Chondrocyte (in vitro differentiated cells): ENCODE results near the gene EXOC6. TPM values are rescaled to one million over a fixed set of nuclear protein-coding genes. Genes with fewer than 3 reads are reported as not detected.

Experiments used
- DNase-seq: peaks from one replicate; pipeline ENCODE4 v3.0.0; 2021; ENCODE audit warnings: mixed read lengths, low spot score
- H3K27ac Mint-ChIP-seq: one replicate; pipeline ENCODE4 v1.8.0; 2021; ENCODE audit warnings: mild to moderate bottlenecking, moderate library complexity, mixed read lengths; ENCODE audit not compliant: unreplicated experiment
- H3K27me3 Mint-ChIP-seq: 2 replicates; pipeline ENCODE4 v1.8.0; 2021; ENCODE audit warnings: low read depth, mixed read lengths
- H3K36me3 Mint-ChIP-seq: 2 replicates; pipeline ENCODE4 v1.8.0; 2021; ENCODE audit warnings: low read depth, mixed read lengths
- H3K4me1 Mint-ChIP-seq: 2 replicates; pipeline ENCODE4 v1.8.0; 2021; ENCODE audit warnings: low read depth, mild to moderate bottlenecking, mixed read lengths
- H3K4me3 Mint-ChIP-seq: one replicate; pipeline ENCODE4 v1.8.0; 2021; ENCODE audit warnings: mild to moderate bottlenecking, moderate library complexity, mixed read lengths; ENCODE audit not compliant: unreplicated experiment
- H3K9me3 Mint-ChIP-seq: 2 replicates; pipeline ENCODE4 v1.8.0; 2021; ENCODE audit warnings: low read depth, mixed read lengths
- CTCF ChIP-seq: fragments of 200-600 bp; sonication (generic); IDR thresholded peaks from 2 replicates; pipeline ENCODE4 v1.5.0; 2021; ENCODE audit warnings: antibody characterized with exemption, mild to moderate bottlenecking, moderate library complexity
- total RNA-seq: library from RNA; stranded (reverse); gene quantifications from 3 replicates; pipeline ENCODE4 v1.2.1, GENCODE V29; 2021

The EXOC6 gene
- total RNA-seq, 1 donor from 2014 or later = 7.2 TPM

DNA sequence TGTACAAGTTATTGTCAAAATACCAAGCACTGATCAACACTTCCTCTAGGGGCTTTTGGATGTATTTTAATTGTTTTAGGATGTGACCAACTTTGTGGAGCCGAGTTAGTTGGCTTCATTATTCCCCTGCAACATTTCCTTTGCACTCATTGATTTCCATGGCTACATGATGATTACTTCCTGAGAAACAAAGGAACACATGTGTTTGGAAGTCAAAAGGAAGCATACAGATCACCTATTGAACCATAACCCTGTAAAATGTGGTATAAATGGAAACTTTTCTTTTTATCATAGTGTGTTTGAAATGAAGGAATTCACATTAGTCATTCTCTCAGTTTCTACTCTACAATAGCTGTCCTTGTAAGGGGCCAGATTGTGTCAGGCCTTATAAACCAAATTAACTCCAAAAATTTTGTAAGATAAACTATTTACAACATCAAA, 32.2 kb upstream of the EXOC6 start:
- H3K36me3 Mint-ChIP-seq = no peaks in the 10 kb centered on the region
- DNase-seq = no peak
- H3K27ac Mint-ChIP-seq = no peak overlapping the region
- H3K27me3 Mint-ChIP-seq = no peaks in the 10 kb centered on the region
- no peak for TF ChIP-seq CTCF
- no peak overlapping the region for H3K4me3 Mint-ChIP-seq
- no peaks in the 10 kb centered on the region for H3K4me1 Mint-ChIP-seq
- H3K9me3 Mint-ChIP-seq = no peaks in the 10 kb centered on the region

DNA sequence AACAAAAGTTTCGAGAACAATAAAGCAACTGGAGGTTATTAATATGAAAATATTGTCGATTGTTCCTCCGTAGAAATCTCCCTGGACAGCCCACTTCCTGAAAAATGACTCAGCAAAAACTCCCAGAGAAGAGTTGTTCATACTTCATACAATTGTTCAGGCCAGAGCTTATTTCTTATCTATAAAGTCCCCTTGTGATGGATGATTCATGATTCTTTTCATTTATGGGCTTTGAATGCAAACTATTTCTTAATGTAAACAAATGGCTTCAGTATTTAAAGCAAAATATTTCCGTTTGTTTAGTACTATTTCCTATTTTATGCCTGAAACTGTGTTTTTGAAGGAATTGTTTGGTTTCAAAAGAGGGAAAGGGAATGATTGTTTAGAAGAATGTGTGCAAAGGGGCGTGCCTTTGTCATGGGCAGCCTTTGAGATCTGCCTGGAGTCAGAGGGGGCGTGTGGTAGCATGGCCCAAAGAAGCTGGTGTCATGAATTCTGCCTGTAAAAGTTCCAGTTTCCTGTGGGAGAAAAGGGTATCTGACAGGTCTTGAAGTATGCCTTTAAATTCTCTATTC, 26.2 kb upstream of the EXOC6 start:
- Mint-ChIP-seq H3K27ac (peak overlapping the region; percentile 94), H3K27me3 (no peaks in the 10 kb centered on the region), H3K4me3 (peak overlapping the region; percentile 14), H3K9me3 (no peaks in the 10 kb centered on the region), H3K36me3 (no peaks in the 10 kb centered on the region), H3K4me1 (peaks cover 13% of the 10 kb centered on the region)
- DNase-seq = no peak
- no peak for TF ChIP-seq CTCF

DNA sequence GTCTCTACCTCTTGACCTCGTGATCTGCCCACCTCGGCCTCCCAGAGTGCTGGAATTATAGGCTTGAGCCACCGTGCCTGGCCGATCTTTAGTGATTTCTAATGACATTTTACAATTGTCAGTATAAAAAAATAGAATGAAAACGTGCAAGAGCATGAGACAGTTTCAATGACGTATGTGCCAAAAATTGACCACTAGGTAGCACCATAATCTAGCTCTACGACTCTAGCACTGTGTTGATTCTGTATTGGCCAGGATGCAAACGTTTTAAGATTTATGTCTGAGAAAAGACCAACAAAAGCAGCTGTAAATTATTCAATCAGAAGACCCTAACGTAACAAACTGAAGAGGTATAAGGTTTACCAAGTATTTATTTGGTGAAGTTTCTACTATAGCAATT, 25.4 kb upstream of the EXOC6 start:
- Mint-ChIP-seq H3K9me3 (no peaks in the 10 kb centered on the region), H3K36me3 (no peaks in the 10 kb centered on the region), H3K27me3 (no peaks in the 10 kb centered on the region), H3K4me1 (peaks cover 13% of the 10 kb centered on the region), H3K27ac (peak overlapping the region; percentile 94), H3K4me3 (no peak overlapping the region)
- no peak for DNase-seq
- TF ChIP-seq CTCF = peak; percentile 66

DNA sequence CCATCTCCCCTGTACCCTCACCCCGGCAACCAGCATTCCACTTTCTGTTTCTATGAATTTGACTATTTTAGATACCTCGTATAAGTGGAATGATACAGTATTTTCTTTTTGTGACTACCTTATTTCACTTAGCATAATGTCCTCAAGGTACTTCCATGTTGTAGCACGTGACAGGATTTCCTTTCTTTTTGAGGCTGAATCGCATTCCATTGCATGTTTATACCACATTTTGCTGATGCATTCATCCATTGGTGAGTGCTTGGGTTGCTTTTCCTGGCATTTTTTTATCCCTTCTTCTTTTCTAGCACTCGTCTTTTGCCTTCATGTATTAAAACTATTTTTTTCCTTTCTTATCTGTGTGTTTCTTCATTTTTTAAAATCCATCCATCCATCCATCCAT, 22.3 kb upstream of the EXOC6 start:
- TF ChIP-seq CTCF = no peak
- H3K36me3 Mint-ChIP-seq = no peaks in the 10 kb centered on the region
- DNase-seq = no peak
- H3K4me3 Mint-ChIP-seq = no peak overlapping the region
- H3K4me1 Mint-ChIP-seq = peaks cover 13% of the 10 kb centered on the region
- H3K27ac Mint-ChIP-seq = no peak overlapping the region
- H3K27me3 Mint-ChIP-seq = no peaks in the 10 kb centered on the region
- H3K9me3 Mint-ChIP-seq = no peaks in the 10 kb centered on the region

DNA sequence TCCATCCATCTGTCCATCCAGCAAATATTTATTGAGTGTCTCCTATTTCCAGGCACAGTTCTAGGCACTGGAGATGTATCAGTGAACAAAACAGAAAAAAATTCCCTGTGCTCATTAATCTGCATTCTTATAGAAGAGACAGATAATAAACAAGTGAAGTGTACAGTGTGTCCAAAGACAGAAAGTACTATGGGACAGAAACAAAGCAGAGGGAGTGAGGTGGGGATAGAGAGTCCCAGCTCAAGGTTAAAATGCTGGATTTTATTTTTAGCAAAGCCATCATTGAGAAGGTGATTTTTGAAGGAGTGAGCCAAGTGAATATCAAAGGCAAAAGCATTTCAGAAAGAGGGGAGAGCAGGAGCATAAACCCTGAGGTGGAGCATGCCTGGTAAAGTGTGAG, 21.8 kb upstream of the EXOC6 start:
- no peaks in the 10 kb centered on the region for H3K27me3 Mint-ChIP-seq
- H3K4me3 Mint-ChIP-seq = no peak overlapping the region
- DNase-seq = no peak
- H3K36me3 Mint-ChIP-seq = no peaks in the 10 kb centered on the region
- peaks cover 11% of the 10 kb centered on the region for H3K4me1 Mint-ChIP-seq
- no peak overlapping the region for H3K27ac Mint-ChIP-seq
- TF ChIP-seq CTCF = no peak
- no peaks in the 10 kb centered on the region for H3K9me3 Mint-ChIP-seq
